ENCODE data around the gene MARCHF5. TPM values are rescaled to one million over a fixed set of nuclear protein-coding genes. Genes with fewer than 3 reads are reported as not detected.

The MARCHF5 gene
- total and polyA plus RNA-seq, 2 of the 8 experiments (the other 6 are each of a cell fraction or from before 2014, with no cell fraction given), result 8.7 to 26.8 TPM

DNA sequence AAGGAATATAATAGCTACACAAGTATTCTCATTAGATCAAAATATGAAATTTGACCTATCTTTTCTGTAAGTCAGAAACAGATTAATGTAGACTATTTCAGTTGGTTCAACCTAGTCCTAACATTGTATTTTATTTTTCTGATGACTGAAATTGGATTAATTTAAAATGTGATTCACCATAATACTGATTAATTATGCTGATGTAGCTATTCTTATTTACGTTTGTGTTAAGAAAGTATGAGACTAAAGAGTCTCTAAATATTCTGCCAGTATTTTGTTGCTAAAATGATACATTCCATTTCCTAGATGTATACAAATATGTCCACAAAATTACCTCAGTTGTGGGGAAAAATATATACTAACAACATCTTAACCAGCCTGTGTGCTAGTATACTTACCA lies 18.3 kb downstream of the MARCHF5 start:
- H2AFZ ChIP-seq (ENCODE audit: low read length), result no peak overlapping the region
- H3K79me2 ChIP-seq (ENCODE audit: control insufficient read depth in 1 of 2, insufficient read depth in 2 of 2, low read length in 2 of 2), result peaks cover 0 to 62% of the 10 kb centered on the region in 2 experiments; a peak in 2 of 4 replicates
- H3K9ac ChIP-seq (replicated peaks in 1 of 4; ENCODE audit: extremely low read depth in 1 of 4, low read depth in 3 of 4, low read length in 3 of 4), result no peak overlapping the region
- POLR2A ChIA-PET (ENCODE audit: partially characterized antibody), result interaction anchor here (1.2 kb wide), 1 partner anchor 15 kb away, joined by 3 read pairs; no protein-coding TSS in a partner anchor
- H3K4ac ChIP-seq (replicated peaks; ENCODE audit: insufficient read length, low read depth, low read length), result no peak overlapping the region
- no peak overlapping the region for H2AK5ac ChIP-seq (ENCODE audit: low read depth, low read length)
- H3K23me2 ChIP-seq (ENCODE audit: low read depth, low read length), result no peaks in the 10 kb centered on the region
- H2BK120ac ChIP-seq (replicated peaks; ENCODE audit: low read depth, low read length), result no peak overlapping the region
- no peak for TF ChIP-seq NANOG (IDR thresholded peaks at IDR 0.05; ENCODE audit: insufficient read depth, low read depth, low read length, poor library complexity, severe bottlenecking)
- peak; percentile 28; the same call in 1 of the 2 replicates for TF ChIP-seq MAFK (IDR thresholded peaks at IDR 0.05; ENCODE audit: low read depth, low read length)
- H3K36me3 ChIP-seq (ENCODE audit: control insufficient read depth in 2 of 4, insufficient read depth in 4 of 4, low read length in 3 of 4), result peaks cover 0 to 17% (median 8%) of the 10 kb centered on the region in 4 experiments; a peak in 5 of 8 replicates
- FAIRE-seq (no peak), DNase-seq (ENCODE audit: low read depth in 1 of 2, low spot score in 2 of 2) (no peak)
- H4K5ac ChIP-seq (ENCODE audit: insufficient read length, low read depth, low read length), result no peak overlapping the region
- H3K4me3 ChIP-seq (ENCODE audit: extremely low read depth in 1 of 4, insufficient read depth in 2 of 4, low read depth in 3 of 4, low read length in 4 of 4), result no peak overlapping the region
- peaks cover 0 to 3% of the 10 kb centered on the region in 2 experiments for H4K20me1 ChIP-seq (replicated peaks in 1 of 2; ENCODE audit: control insufficient read depth in 1 of 2, insufficient read depth in 2 of 2, low read length in 2 of 2)
- no peak overlapping the region for H3K23ac ChIP-seq (ENCODE audit: insufficient read length)
- no peak overlapping the region for H2BK5ac ChIP-seq (ENCODE audit: low read depth, low read length)
- 81% methylated on average over 1 of the region's 1 CpG; no CpG with 5 or more reads in 1 of the 2 experiments for WGBS, 2 experiments (ENCODE audit: extremely low coverage in 1 of 2, insufficient coverage in 1 of 2, insufficient read length in 1 of 2, insufficient replicate concordance in 2 of 2, low coverage in 1 of 2, low lambda C conversion rate in 2 of 2, missing lambda C conversion rate in 1 of 2)
- no peak overlapping the region for H3K4me2 ChIP-seq (ENCODE audit: insufficient read depth in 1 of 2, low read depth in 2 of 2, low read length in 2 of 2)
- H3K18ac ChIP-seq (ENCODE audit: extremely low read depth, low read length), result no peak overlapping the region
- peaks cover 0 to 22% (median 8%) of the 10 kb centered on the region in 4 experiments; a peak in 5 of 7 replicates for H3K4me1 ChIP-seq (replicated peaks in 1 of 4; ENCODE audit: control insufficient read depth in 3 of 4, insufficient read depth in 4 of 4, low read length in 3 of 4)
- H4K8ac ChIP-seq (ENCODE audit: extremely low read depth, insufficient read depth, low read length), result no peak overlapping the region
- H4K91ac ChIP-seq (replicated peaks; ENCODE audit: insufficient read length, low read length), result no peak overlapping the region
- CTCF ChIA-PET (ENCODE audit: partially characterized antibody), result interaction anchor here (1.3 to 8.6 kb wide), 2 partner anchors 17 kb away, joined by 3 to 52 read pairs; partner anchors contain the start of genes CPEB3 and MARCHF5
- H3K9me3 ChIP-seq (ENCODE audit: insufficient read depth in 2 of 2, low read depth in 1 of 2, low read length in 1 of 2), result no peaks in the 10 kb centered on the region
- H3K79me1 ChIP-seq (ENCODE audit: low read depth, low read length), result peaks cover 5% of the 10 kb centered on the region; the same call in 1 of the 2 replicates
- no peak overlapping the region for H3K27ac ChIP-seq (ENCODE audit: low read depth, low read length)
- no peak overlapping the region for H3K14ac ChIP-seq (ENCODE audit: insufficient read length)
- H3K27me3 ChIP-seq (replicated peaks in 1 of 4; ENCODE audit: control insufficient read depth in 3 of 4, extremely low read depth in 1 of 4, insufficient read depth in 3 of 4, low read length in 3 of 4), result no peaks in the 10 kb centered on the region
- H2BK20ac ChIP-seq (ENCODE audit: low read length), result no peak overlapping the region
- H2BK15ac ChIP-seq (ENCODE audit: low read length), result no peak overlapping the region
- H2BK12ac ChIP-seq (ENCODE audit: low read depth, low read length), result no peak overlapping the region
- H3K56ac ChIP-seq (replicated peaks; ENCODE audit: insufficient read length, low read depth, low read length), result no peak overlapping the region

All from H1 (cell line).